ENCODE results near the gene ARHGAP28.
"Not testable (repeated sequence)": the region's sequence is repeated elsewhere in the genome, so short reads cannot be mapped to it uniquely, and the experiment has no call there.

The ARHGAP28 gene

GRCh38 chr18:6827566-6827965 lies 98.0 kb downstream of the ARHGAP28 start:
- DNase-seq, result not testable (repeated sequence)

- DNase-seq, result no peak
These were observed 101.4 kb downstream of the ARHGAP28 start for GRCh38 chr18:6830916-6831315.

GRCh38 chr18:6835345-6835744 lies 105.8 kb downstream of the ARHGAP28 start:
- no peak for DNase-seq

- DNase-seq, result no peak
These were observed 106.8 kb downstream of the ARHGAP28 start for GRCh38 chr18:6836331-6836730.

- no peak for DNase-seq
These were observed 108.4 kb downstream of the ARHGAP28 start for GRCh38 chr18:6837904-6838303.

- no peak for DNase-seq
These were observed 112.6 kb downstream of the ARHGAP28 start for GRCh38 chr18:6842081-6842480.

GRCh38 chr18:6843308-6843707 lies 113.8 kb downstream of the ARHGAP28 start:
- DNase-seq, result no peak

GRCh38 chr18:6845521-6845920 lies 116.0 kb downstream of the ARHGAP28 start:
- DNase-seq, result not testable (repeated sequence)

GRCh38 chr18:6850396-6850795 lies 120.9 kb downstream of the ARHGAP28 start:
- DNase-seq, result no peak

GRCh38 chr18:6851480-6851879 lies 122.0 kb downstream of the ARHGAP28 start:
- DNase-seq, result no peak

GRCh38 chr18:6854811-6855210 lies 125.3 kb downstream of the ARHGAP28 start:
- DNase-seq, result no peak

GRCh38 chr18:6855767-6856166 lies 126.3 kb downstream of the ARHGAP28 start:
- DNase-seq, result no peak

GRCh38 chr18:6857300-6857699 lies 127.8 kb downstream of the ARHGAP28 start:
- no peak for DNase-seq

GRCh38 chr18:6859676-6860422 lies 130.3 kb downstream of the ARHGAP28 start:
- DNase-seq, result no peak

GRCh38 chr18:6860804-6861448 lies 131.4 kb downstream of the ARHGAP28 start:
- no peak for DNase-seq

GRCh38 chr18:6865251-6865650 lies 135.7 kb downstream of the ARHGAP28 start:
- no peak for DNase-seq

GRCh38 chr18:6866552-6867085 lies 137.1 kb downstream of the ARHGAP28 start:
- DNase-seq, result no peak

GRCh38 chr18:6868033-6868432 lies 138.5 kb downstream of the ARHGAP28 start:
- no peak for DNase-seq

- no peak for DNase-seq
These were observed 142.1 kb downstream of the ARHGAP28 start for GRCh38 chr18:6871566-6871965.

GRCh38 chr18:6873040-6873751 lies 143.7 kb downstream of the ARHGAP28 start:
- no peak for DNase-seq

GRCh38 chr18:6874315-6874714 lies 144.8 kb downstream of the ARHGAP28 start:
- DNase-seq, result no peak

GRCh38 chr18:6875749-6876148 lies 146.2 kb downstream of the ARHGAP28 start:
- no peak for DNase-seq

GRCh38 chr18:6876641-6877041 lies 147.1 kb downstream of the ARHGAP28 start:
- no peak for DNase-seq

GRCh38 chr18:6877288-6877687 lies 147.8 kb downstream of the ARHGAP28 start:
- DNase-seq, result no peak

Data from activated CD4-positive, alpha-beta T cell treated with anti-CD3 and anti-CD28 coated beads, Interleukin-10, Interleukin-2, amounts not matched to agents 100 ng/mL and 50 ng/mL, durations not matched to agents 16 hours and 8 hours (primary cell).